Thoracic aorta (tissue), 2 donors: ENCODE measurements around the gene PASK. TPM values are rescaled to one million over a fixed set of nuclear protein-coding genes. Genes with fewer than 3 reads are reported as not detected.

ENCODE experiments used
- ATAC-seq: fragments of 150-250 bp; one replicate; pipeline ENCODE4 v1.8.0; 2017; ENCODE audit warnings: low read depth; ENCODE audit not compliant: insufficient number of reproducible peaks, low FRiP score
- DNase-seq: peaks from one replicate; pipeline ENCODE4 v3.0.0-alpha.2; 2020; ENCODE audit warnings: low spot score
- H3K27ac ChIP-seq, 2 donors: fragments of 200-600 bp; sonication (generic); 1 replicate in 1 of 2; 2 replicates in 1 of 2; pipeline ENCODE4 v1.5.1; 2016; ENCODE audit warnings: mild to moderate bottlenecking in 2 of 2, moderate library complexity in 2 of 2
- H3K27me3 ChIP-seq: fragments of 200-600 bp; sonication (generic); replicated peaks from 2 replicates; pipeline ENCODE4 v1.6.0; 2016; ENCODE audit warnings: mild to moderate bottlenecking; ENCODE audit not compliant: insufficient read depth
- H3K36me3 ChIP-seq: fragments of 200-600 bp; sonication (generic); one replicate; pipeline ENCODE4 v1.5.1; 2016
- H3K4me1 ChIP-seq, 2 donors: fragments of 200-600 bp; sonication (generic); 1 replicate in 1 of 2; 2 replicates in 1 of 2; pipeline versions ENCODE4 v1.5.1 to v1.6.0; 2016; ENCODE audit warnings: low read depth in 2 of 2, mild to moderate bottlenecking in 1 of 2; ENCODE audit not compliant: control insufficient read depth in 1 of 2
- H3K4me3 ChIP-seq: fragments of 200-600 bp; sonication (generic); 2 replicates; pipeline ENCODE4 v1.5.1; 2016; ENCODE audit warnings: mild to moderate bottlenecking
- H3K9me3 ChIP-seq: fragments of 200-600 bp; sonication (generic); 2 replicates; pipeline ENCODE4 v1.5.1; 2016
- CTCF ChIP-seq: fragments of 200-600 bp; sonication (generic); IDR thresholded peaks from one replicate; pipeline ENCODE4 v1.5.1; 2019; ENCODE audit warnings: antibody characterized with exemption
- total RNA-seq, 2 donors: library from RNA; depleted of rRNA; stranded (reverse); fragments of >200 nt; gene quantifications; one replicate each; pipeline versions ENCODE4 v1.1.0 to v1.2.3, GENCODE V29; 2016

Gene PASK
- total RNA-seq, 2 donors from 2014 or later: 3.1 to 3.5 TPM

DNA sequence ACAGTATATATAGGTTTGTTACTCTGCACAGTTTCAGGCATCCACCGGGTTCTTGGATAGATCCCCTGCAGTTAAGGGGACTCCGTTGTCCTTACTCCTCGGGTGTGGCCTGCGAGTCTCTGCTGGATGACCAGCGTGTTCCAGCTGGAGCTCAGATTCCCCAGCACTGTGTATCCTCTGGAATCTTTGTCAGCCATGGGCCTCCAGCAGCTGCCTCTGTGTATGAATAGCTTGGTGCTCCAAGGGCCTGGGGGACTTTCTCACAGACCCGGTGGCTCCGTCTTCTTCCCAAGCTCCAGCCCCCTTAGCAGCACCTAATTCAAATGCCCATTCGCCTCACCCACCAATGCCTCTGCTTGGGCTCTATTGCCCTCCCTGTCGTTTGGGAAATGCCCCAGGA lies 45.5 kb upstream of the PASK start:
- no peak for DNase-seq
- Histone ChIP-seq H3K4me1 (no peaks in the 10 kb centered on the region), H3K27ac (no peak overlapping the region), H3K36me3 (no peaks in the 10 kb centered on the region), H3K4me3 (no peak overlapping the region), H3K27me3 (no peaks in the 10 kb centered on the region), H3K9me3 (no peaks in the 10 kb centered on the region)
- TF ChIP-seq CTCF: no peak
- no peak for ATAC-seq

GRCh38 chr2:241193271-241193670 lies 44.0 kb upstream of the PASK start:
- ATAC-seq (no peak), DNase-seq (no peak)
- Histone ChIP-seq H3K36me3 (no peaks in the 10 kb centered on the region), H3K4me1 (no peaks in the 10 kb centered on the region), H3K27me3 (no peaks in the 10 kb centered on the region), H3K27ac (no peak overlapping the region), H3K9me3 (no peaks in the 10 kb centered on the region), H3K4me3 (no peak overlapping the region)
- no peak for TF ChIP-seq CTCF

DNA sequence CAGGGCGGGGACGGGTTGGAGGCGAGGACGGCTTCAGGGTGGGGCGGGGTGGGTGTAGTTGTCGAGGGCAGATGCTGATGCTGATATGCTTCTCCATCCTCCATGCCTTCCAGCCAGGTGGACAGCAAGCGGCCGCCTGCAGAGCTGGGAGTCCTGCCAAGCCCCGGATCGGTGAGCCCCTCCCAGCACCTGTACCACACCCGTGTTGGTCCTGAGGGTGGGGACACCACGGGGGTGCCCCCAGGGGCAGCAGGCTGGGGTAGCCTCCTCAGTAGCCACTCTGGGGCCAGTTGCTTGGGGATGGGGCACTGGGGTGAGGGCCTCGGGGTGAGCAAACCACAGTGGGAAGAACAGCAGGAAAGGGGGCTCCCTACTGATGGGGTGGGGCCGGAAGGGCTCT lies 41.8 kb upstream of the PASK start:
- no peak for TF ChIP-seq CTCF
- Histone ChIP-seq H3K4me1 (no peaks in the 10 kb centered on the region), H3K4me3 (no peak overlapping the region), H3K27ac (no peak overlapping the region), H3K9me3 (no peaks in the 10 kb centered on the region), H3K36me3 (no peaks in the 10 kb centered on the region), H3K27me3 (no peaks in the 10 kb centered on the region)
- ATAC-seq (no peak), DNase-seq (no peak)

DNA sequence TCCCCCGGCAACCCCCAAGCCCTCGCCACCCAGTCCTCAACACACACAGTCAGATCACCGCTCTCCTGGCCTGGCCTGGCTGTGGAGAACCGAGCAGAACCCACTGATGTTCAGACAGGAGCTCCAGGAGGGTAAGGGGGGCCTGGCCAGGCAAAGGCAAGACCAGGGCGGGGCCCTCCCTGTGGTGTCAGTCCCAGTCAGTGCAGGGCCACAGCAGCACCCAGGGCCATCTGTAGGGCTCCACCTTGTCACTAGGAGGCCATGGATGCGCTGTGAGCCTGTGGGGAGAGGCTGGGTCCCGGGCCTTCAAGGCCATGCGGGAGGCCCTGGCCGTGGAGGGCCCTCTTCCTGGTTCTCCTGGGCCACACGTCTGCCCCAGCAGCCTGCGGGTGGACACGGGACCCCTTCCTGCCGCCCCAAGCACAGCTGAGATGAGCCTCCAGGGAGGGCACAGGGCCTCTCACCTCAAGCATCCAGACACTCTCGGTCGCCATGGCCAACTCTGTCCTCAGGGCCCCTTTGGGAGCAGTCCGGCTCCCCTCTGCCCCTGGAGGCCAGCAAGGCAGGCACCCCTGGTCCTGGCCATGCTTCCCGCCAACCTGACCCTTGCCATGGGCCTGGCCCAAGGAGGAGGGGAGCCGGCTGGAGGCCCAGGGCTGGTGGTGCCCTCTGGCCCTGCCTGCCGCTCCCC lies 41.2 kb upstream of the PASK start:
- ATAC-seq: no peak

DNA sequence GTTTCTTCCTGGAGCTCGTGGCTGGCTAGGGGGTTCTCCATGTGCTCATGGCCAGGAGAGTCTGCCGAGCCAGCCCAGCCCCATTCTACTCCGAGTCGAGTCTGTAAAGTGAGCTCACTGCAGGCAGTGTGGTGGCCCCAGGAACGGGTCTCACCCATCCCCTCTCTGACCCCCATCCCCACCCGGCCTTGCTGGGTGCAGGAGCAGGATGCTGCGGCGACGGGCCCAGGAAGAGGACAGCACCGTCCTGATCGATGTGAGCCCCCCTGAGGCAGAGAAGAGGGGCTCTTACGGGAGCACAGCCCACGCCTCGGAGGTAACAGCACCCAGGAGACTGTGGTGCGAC lies 40.6 kb upstream of the PASK start:
- Histone ChIP-seq H3K4me3 (no peak overlapping the region), H3K36me3 (no peaks in the 10 kb centered on the region), H3K27ac (no peak overlapping the region), H3K4me1 (no peaks in the 10 kb centered on the region), H3K27me3 (no peaks in the 10 kb centered on the region), H3K9me3 (no peaks in the 10 kb centered on the region)
- ATAC-seq (no peak), DNase-seq (no peak)
- no peak for TF ChIP-seq CTCF

More for the DNA sequence above, 41.2 kb upstream of the PASK start:
- Histone ChIP-seq H3K4me3 (no peak overlapping the region), H3K36me3 (no peaks in the 10 kb centered on the region), H3K27me3 (no peaks in the 10 kb centered on the region), H3K27ac (no peak overlapping the region), H3K9me3 (no peaks in the 10 kb centered on the region), H3K4me1 (no peaks in the 10 kb centered on the region)
- no peak for DNase-seq
- TF ChIP-seq CTCF: no peak
